ENCODE data around the gene FGF2.

DNA sequence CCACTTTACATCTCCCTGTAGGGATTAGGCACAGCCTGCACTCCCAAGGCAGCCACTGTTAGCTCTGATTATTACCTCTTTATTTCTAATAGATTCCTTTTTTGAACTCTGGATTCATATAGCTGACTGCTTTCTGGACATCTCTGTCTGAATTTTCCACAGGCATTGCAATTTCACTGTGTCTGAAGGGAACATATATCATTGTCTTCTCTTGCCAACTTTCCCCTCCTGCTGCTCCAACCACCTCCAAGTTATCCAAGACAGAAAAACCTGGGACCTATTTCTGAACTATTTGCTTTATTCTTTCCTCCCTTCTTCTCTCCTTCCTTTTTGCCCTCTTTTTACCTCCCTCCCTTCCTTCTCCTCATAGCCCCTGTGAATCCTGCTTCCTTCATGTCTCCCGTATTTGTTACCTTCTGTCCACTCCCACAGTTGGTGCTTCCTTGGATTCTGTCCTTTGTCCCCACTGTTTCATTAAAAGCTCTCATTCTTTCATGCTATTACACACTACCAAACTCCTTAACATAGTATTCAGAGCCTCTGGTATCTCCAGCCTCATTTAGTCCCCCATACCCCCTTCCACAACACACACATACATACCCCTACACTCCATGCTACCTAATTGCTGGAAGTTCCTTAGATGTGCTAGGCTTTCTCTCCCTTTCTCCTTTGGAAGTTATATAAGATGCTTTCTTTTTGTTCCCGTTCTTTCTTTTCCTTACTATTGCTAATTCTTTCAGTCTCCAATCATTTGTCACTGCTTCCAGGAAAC is 34.7 kb downstream of the FGF2 start:
- TF ChIP-seq, protein P1, sequence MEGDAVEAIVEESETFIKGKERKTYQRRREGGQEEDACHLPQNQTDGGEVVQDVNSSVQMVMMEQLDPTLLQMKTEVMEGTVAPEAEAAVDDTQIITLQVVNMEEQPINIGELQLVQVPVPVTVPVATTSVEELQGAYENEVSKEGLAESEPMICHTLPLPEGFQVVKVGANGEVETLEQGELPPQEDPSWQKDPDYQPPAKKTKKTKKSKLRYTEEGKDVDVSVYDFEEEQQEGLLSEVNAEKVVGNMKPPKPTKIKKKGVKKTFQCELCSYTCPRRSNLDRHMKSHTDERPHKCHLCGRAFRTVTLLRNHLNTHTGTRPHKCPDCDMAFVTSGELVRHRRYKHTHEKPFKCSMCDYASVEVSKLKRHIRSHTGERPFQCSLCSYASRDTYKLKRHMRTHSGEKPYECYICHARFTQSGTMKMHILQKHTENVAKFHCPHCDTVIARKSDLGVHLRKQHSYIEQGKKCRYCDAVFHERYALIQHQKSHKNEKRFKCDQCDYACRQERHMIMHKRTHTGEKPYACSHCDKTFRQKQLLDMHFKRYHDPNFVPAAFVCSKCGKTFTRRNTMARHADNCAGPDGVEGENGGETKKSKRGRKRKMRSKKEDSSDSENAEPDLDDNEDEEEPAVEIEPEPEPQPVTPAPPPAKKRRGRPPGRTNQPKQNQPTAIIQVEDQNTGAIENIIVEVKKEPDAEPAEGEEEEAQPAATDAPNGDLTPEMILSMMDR (IDR thresholded peaks at IDR 0.05; ENCODE audit: low read length), result no peak
- TF ChIP-seq EZH2 (optimal IDR thresholded peaks at IDR 0.05; ENCODE audit: low read depth, low read length), result no peak
- TF ChIP-seq EZH2phosphoT487 (IDR thresholded peaks at IDR 0.05; ENCODE audit: low read length), result no peak

Data from MM.1S (cell line).